ENCODE data around the gene OR5K2.

OR5K2 gene

DNA sequence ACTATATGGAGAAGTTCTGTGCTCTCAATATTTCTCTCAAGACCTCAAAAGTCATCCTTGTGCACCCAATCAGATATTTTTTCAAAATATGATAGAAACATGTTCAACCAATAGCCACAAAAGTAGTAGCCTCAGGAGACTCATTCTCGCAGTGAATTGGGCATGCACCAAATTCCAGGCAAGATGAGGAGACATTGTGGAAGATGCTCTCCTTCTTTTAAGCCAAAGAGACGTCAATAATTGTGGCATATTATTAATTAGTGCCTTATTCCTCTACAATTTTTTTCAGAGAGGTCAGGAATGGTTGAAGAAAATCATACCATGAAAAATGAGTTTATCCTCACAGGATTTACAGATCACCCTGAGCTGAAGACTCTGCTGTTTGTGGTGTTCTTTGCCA lies at the start of gene OR5K2:
OR5K2 (plus strand) TSS at position 301 of the 400 bp plus-strand sequence; CDS start at position 301, 0 bp downstream.
- no peak for DNase-seq

DNA sequence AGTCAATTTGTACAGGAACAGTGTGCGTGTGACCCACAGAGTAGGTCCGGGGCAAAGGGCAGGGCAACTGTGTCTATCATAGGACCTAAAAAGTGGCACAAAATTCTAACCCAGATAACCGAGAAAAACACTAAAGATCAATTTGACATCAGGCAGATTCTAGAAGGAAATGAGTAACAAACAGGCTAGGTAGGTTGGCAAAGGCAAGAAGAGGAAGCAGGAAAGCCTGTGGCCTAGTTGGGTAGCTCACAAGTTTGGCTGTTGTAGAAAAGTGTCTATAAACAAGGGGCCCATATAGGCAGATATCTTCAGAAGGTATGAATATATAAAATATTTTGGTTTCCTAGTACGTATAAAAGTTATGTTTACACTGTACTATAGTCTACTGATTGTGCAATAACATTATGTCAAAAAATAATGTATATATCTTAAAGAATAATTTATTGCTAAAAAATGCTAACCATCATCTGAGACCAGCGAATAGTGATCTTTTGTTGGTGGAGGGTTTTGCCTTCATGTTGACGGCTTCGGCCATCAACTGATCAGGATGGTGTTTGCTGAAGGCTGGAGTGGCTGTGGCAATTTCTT lies 47.8 kb upstream of the OR5K2 start:
- DNase-seq: no peak

DNA sequence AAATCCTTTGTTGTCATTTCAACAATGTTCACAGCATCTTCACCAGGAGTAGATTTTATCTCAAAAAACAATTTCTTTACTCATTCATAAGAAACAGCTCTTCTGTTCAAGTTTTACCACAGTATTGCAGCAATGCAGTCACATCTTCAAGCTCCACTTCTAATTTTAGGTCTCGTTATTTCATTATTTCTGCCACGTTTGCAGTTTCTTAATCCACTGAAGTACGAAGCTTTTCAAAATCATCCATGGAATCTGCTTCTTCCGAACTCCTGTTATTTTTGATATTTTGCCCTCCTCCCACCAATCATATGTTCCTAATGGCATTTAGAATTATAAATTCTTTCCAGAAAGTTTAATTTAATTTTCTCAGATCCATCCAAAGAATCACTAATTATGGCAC lies 47.1 kb upstream of the OR5K2 start:
- no peak for DNase-seq

DNA sequence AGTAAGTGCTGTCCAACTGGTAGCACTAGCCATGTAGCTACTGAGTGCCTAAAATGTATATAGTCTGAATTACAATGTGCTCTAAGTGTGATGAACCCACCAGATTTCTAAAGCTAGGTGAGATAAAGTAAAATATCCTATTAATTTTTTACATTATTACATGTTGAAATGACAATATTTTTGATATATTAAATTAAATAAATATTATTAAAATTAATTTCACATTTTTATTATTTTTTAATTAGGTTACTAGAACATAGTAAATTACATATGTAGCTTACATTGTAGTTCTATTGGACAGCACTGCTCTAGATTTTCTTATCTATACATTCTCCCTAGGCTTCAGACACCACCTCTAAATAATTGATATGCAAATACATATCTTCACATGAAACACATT lies 43.7 kb upstream of the OR5K2 start:
- DNase-seq: no peak

DNA sequence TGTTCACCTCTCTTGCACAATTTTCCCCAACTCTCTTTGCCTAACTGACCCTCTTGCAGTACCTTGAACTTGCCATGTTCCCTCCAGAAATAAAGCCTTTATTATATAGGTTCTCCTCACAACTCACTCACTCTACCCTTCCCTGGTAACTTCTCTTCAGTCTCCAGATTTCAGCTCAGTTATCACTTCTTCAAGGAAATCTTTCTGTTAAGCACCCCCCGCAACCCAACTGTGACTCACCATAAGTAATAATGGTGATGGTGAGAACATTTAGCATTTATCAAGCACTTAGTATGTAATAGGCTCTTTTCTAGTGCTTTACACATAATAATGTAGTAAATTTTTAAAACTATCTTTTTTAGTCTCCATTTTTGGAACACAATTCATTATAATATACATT lies 42.6 kb upstream of the OR5K2 start:
- no peak for DNase-seq

DNA sequence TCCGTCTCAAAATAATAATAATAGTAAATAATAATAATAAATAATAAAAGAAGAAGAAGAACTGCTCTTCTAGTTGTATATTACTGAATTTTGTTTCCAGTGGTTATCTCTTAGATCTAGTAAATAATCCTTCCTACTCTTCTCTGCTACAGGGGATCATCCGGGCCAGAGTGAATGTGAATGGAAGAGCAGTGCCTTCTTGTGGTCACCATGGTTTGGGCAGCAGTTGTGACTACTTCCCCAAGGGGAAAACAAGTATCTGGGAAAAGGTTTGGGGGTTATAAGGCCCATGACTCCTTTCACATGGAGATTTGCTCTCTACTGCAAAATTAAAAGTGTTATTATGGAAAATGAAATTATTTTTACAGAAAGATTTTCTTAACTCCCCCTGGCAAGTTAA lies 39.9 kb upstream of the OR5K2 start:
- DNase-seq: no peak

DNA sequence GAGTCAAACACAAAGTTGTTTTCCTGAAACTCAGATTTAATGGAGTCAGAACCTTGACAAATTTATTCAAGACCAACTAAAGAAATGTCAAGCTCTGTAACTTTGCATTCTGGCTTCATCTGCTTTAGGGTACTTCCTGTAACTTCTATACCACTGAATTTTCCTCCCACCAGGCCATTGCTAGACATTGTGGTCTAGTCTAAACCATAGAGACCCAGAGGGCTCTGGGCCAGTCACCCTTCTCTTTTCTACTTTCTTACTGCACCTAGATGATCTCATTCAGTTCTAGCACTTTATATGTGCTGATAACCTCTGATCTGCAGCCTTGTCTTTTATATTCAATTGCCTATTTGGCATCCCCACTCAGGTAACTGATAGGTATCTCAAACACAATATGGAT lies 37.3 kb upstream of the OR5K2 start:
- no peak for DNase-seq

DNA sequence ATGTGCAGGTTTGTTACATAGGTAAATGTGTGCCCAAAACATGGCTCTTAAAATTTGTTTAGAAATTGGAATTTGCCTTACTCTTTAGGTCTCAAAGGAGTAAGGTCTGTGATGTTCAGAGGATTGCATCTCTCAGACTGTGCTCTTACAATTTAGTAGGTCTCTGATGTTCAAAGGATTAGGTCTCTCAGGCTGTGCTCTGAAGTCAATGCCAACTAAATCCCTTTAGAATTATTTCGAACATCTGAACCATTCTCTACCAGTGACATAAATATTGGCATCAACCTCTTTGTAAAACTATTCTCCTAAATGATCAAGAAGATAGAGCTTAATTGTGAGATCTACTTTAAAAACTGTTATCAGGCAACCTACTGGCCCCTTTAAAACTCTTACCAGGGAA lies 34.6 kb upstream of the OR5K2 start, which contains the start of gene OR5K1:
OR5K1 (plus strand) TSS at position 301 of the 400 bp plus-strand sequence. CDS start 6,376 bp downstream, outside the sequence.
- no peak for DNase-seq

DNA sequence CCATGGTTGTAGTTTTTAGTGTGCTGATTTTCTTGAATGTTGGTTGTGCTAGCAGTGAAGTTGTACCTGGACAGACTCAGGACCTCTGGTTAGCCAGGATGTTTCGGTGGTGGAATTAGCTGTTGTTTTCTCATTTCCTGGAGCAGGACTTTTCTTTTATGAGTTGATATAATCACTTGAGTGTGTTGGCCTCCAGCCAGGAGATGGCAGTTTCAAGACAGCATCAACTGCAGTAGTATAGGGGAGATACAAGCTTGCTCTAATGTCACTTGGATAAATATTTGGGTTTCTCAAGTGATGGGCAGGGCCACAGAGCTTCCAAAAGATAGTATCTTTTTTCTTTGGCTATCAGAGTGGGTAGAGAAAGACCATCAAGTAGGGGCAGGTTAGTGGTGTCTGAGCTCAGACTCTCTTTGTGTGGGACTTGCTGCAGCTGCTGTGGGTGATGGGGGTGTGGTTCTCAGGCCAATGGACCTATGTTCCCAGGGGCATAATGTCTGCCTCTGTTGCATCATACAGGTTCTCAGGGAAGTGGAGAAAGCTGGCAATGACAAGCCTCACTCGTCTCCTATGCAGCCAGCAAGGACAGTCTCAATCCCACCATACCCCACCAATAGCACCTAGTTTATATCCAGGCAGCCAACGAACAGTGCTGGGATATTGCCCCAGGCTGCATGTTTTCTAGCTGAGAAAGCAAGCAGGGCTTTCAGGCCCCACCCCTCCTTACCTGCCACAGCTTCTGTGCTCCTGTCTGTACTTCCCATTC lies 14.6 kb upstream of the OR5K2 start:
- DNase-seq: no peak

DNA sequence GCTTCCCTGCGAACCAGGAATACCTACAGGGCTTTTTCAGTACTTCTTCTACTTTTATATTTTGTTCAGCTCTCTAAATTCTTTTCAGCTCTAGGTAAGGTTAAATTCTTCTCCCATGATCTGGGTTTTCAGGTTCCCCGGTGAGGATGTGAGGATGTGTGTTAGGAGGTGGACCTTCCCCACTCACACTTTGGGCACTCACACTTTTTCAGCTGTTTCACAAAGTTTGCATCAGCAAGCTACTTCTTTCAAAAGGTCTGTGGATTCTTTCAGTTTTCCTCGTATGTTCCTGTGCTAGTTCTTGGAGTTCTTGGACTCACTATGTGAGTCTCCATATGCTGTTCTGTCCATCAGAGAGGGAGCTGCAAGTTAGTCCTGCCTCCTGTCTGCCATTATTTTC lies 13.9 kb upstream of the OR5K2 start:
- DNase-seq: no peak

DNA sequence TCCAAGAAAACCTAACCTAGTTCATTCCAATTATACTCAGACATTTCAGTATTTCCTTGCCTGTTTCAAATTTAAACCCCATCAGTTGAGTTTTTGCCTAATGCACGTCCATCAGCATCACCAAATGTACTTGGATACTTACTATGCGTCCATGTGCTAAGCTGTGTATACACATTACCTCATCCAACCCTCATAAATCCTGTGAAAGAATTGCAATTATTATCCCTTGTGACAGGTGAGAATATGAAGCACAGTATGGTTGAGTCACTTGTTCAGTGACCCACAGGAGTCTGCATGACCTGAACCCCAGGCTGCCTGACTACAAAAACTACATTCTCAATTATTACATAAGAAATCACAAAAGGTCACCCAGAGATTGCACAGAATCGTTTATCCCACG lies 2.5 kb downstream of the OR5K2 start:
- DNase-seq: no peak

DNA sequence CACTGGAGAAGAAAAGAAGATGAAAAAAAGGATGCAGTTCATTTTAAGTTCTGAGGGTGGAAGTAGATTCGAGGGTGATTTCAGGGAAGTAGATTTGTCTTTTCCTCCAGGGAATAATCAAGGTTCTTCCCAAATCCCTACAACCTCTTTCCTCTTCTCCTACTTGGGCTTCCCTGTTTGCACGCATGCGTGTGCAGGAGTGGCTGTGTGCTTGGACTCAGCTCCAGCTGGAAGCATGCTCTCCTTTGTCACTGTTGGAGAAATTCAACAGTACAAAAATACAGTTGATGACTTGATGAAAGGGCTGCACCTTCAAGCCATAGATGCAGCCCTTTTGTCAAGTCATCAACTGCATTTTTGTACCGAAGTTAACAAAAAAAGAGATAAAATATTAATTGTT lies 3.8 kb downstream of the OR5K2 start:
- DNase-seq: no peak

DNA sequence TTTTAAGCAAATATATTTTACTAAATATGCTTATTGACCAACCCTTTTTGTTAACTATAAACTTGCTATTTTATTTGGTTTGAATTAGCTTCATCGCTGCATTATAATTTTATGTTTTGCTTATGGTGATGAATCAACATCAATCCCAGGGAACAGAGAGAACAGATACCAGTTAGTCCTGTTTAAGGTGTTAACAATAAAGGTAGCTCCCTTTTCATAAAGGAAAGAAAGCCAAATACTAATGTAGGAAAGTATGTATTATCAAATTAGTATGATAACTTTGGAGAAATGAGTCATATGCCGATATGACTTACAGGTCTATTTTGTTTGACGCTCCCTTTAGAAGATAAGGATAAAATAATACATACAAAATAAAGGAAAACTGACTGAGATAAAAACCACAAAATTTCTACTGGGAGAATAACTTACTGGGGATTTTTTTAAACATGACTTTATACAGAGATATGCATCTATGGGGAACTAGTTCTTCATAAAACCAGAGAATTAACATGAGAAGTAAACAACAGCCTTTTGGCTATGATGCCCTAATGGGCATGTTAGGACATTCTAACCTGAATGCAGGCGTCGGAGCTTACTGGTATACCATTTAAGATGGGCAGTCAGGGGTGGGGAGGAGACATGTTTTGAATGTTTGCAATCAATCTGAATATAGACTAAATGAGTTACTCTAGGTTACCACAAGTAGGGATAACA lies 4.5 kb downstream of the OR5K2 start:
- DNase-seq: no peak

DNA sequence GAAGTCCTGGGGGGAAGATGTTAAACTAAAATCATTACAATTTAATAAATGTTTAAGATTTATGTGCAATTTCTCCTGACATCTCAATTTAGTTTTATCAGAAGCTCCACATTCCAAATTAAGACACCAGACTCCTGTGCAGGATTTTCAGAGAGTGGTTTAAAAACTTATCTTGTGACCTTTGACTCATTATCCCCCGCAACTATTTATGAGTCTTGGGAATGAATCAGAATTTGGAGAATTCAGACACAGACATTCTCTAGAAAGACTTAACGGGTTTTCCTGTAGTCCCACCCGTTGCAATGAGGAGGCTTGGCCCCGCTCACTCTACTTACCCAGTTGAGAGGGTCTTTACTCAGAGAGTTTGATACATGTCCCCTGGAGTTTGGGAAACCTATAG lies 7.1 kb downstream of the OR5K2 start:
- no peak for DNase-seq

DNA sequence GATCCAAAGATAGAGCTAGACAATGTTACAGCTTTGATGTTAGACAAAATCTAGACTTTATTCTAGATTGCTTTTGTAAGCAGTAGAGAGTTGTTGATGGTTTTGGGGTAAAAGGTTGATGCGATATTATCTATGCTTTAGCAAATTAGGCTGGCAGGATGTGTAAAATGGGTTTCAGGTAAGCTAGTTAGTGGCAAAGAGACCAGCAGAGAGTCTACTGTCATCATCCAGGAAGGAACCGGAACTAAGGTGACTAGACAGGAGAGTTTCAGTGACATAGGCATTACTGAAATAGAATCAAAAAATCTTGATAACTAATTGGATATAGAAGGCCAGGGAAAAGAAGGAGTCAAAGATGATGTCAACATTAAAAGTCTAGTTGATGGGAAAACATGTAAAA lies 11.1 kb downstream of the OR5K2 start:
- DNase-seq: no peak

DNA sequence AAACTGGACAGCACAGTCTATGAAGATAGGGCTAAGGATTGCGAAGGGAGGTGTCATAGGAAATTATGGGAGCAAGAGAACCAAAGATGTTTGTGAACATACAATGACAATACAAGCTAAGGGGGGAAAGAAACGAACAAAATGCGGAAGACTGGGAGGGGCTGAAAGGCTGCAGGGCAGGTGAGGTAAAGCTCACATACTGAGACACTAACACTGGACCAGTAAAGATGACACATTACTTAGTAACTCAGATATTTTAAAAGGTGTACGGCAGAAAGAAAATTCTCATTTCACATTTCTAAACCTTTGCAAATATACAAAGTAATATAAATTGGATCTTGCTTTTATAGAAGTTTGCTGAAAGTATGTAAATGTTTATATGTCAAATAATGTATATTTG lies 15.1 kb downstream of the OR5K2 start:
- DNase-seq: no peak

DNA sequence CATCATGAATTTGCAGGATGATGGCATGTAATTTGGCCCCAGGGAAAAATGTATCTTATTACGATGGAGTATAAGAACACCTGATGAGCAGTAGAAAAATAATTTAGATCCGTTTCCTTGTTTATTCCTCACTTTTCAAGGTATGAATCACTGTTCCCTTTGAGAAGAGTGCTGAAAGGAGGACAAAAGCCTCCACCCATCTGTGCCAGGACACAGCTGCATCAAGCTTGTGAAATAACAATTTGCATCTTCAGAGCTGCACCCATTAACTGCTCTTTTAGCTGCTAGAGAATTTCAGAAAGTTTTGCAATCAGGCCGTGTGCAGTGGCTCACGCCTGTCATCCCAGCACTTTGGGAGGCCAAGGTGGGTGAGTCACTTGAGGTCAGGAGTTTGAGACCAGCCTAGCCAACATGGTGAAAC lies 15.6 kb downstream of the OR5K2 start:
- no peak for DNase-seq

DNA sequence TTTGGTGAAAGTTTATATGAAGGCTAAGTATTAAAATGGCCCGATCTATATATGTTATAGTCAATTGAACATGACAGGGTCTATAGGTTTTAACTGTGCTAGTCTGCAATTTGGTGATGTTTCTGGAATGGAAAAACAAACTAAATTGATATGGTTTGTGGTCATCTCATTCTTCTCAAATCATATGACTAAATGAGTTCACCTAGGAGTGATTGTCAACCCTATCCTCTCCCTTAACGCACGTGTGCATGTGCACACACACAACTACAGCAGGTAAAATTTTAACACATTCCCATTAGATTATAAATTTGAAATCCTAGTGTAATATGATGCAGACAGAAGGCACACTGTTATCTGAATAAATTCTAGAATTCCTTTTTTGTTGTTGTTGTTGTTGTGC lies 16.3 kb downstream of the OR5K2 start:
- no peak for DNase-seq

DNA sequence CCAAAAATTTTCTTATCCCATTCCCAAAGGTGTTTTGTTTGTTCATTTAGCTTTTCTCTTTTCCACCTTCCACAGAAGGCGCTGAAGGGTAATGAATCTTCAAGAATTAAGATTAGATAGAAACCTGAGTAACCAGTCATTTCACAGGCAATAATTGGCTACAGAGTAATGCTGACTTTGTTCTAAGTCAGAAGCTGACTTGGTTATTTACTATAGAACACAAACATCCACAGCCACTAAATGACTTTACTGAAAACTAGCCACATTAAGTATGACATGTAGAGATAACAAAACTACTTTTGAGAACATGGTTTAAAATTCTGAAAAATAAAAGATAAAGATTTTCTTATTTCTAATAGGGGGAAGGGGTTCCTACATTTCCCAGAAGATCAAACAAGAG lies 17.5 kb downstream of the OR5K2 start:
- no peak for DNase-seq

DNA sequence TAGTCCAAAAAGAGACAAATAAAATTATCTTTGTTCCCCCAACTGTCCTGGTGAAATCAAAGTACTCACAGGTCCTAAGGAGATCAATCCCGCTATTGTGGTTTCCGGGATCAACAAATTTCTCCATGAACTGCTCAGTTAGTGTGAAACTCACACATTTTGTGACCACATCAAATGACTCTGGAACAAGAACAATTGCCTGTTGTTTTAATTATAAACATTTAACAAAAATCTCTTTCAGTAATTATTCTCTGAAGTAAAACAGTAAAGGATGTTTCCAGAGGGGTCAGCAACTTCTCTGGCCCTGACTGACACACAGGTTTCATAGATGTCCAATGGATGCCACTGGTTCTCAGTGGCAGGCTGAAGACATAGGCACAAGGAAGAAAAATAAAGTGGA lies 21.3 kb downstream of the OR5K2 start:
- DNase-seq: no peak

DNA sequence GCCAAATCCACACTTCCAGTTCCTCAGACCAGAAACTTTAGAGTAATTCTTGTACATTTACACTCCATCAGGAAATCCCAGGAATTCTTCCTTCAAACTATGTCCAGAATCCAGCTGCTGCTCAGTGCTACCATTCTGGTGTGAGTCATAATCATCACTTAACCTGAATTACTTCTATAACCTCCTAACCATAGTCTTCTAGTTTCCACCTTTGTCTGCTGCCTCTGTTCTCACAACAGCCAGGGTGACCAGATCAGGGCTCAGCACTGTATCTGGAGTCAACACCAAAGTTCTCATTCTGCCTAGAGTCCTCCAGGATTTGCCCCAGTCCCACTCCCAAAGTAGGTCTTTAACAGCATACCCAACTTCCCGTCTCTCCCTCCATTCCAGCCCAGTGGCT lies 21.9 kb downstream of the OR5K2 start:
- no peak for DNase-seq

DNA sequence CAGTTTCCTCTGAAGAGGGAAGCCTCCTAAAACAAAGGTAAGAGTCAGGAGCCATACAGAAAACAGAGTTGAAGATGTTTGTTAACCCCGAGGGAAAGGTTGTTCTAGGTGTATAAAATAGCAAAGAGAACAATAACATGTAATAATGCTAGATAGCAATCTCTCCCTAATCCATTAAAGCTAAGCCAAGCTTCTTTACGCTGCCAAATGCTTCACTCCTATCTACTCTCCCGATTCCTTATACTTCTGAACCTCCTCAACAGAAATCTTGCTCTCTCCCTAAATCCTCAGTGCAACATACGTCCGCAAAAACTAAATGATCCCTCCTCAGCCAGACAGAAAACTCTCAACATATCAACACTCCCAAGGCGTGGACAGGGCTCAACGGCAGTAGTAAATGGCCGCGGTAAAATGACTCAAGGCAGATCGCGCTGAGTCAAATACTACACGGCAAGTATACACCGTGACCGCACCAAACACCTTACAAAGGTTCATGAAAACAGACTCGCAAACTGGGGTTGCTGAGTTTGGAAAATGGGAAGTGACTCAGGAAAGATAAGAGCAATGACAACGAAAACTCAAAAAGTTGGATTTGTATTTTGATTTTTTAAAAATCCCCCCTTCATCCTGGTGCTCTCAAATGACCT lies 24.5 kb downstream of the OR5K2 start:
- peak in 5 of 6 experiments; percentile 6 to 56 (median 10) for DNase-seq

DNA sequence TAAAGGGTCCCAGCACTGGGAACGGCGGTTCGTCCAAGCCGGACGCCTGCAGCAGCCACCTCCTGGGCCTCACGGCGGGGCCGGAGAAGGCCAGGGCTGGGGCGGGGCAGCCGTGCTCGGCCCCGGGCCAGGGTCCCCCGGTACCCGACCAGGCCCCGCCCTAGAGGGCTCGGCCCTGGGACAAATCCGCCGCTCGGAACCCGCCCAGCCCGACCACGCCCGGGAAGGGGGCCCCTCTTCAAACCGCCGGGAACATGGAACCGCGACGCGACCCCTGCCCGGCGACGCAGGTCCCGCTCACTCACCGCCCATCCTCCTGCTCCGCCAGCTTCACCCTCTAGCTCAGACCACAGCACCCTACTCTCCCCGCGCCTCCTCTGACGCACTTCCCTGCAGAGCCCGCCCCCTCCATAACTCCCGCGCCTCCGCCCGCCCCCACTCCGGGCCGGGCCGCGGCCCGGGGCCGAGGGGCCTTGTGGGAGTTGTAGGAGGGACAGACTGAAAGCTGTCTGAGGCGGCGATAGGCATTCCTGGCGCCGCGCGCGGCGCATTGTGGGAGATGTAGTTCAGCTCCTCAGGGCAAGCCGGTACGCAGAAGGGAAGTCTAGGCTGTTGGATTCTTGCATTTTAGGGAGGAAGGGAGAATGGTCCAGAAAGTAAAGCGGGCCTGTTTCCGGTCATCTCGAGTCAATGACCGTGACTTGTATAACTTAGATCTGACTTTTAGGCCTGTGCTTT lies 25.2 kb downstream of the OR5K2 start, which contains the start of gene CLDND1:
CLDND1 (minus strand) TSS at position 359 of the 738 bp plus-strand sequence. CDS start 1,478 bp downstream, outside the sequence.
- peak; percentile 88 to 94 (median 93) for DNase-seq

Measured in stimulated activated naive CD4-positive, alpha-beta T cell (primary cell).